Adrenal gland (tissue), 12 donors: Measurements from ENCODE around the gene FOXO1. TPM values are rescaled to one million over a fixed set of nuclear protein-coding genes. Genes with fewer than 3 reads are reported as not detected.

Experiments
- DNase-seq, 7 donors: peaks; one replicate each; pipeline ENCODE4 v3.0.0-alpha.2; 2019 to 2020
- H3K27ac ChIP-seq, 5 donors: fragments of 200-600 bp; sonication (generic) in 4 of 5; 1 replicate in 3 of 5; 2 replicates in 2 of 5; pipeline versions ENCODE4 v1.5.1 to v1.8.0; 2016 to 2020; ENCODE audit warnings: mild to moderate bottlenecking in 1 of 5
- H3K27me3 ChIP-seq: fragments of 200-600 bp; 2 replicates; pipeline ENCODE4 v1.8.0; 2021
- H3K36me3 ChIP-seq, 2 donors: fragments of 200-600 bp; replicated peaks in 1 of 2; 1 replicate in 1 of 2; 2 replicates in 1 of 2; pipeline versions ENCODE4 v1.5.1 to v1.8.0; 2018 to 2022
- H3K4me1 ChIP-seq, 2 donors: fragments of 200-600 bp; replicated peaks in 1 of 2; 1 replicate in 1 of 2; 2 replicates in 1 of 2; pipeline versions ENCODE4 v1.5.1 to v1.8.0; 2018 to 2021
- H3K4me3 ChIP-seq, 4 donors: fragments of 200-600 bp; sonication (generic) in 3 of 4; one replicate each; pipeline ENCODE4 v1.5.1; 2016 to 2018
- H3K9me3 ChIP-seq, 3 donors: fragments of 200-600 bp; sonication (generic) in 1 of 3; replicated peaks in 1 of 3; 1 replicate in 2 of 3; 2 replicates in 1 of 3; pipeline versions ENCODE4 v1.5.1 to v1.8.0; 2016 to 2021
- POLR2A ChIP-seq, 2 donors: fragments of 450-650 bp; IDR thresholded peaks; one replicate each; pipeline ENCODE4 v1.6.1; 2017; ENCODE audit warnings: antibody characterized with exemption in 2 of 2, mild to moderate bottlenecking in 2 of 2, moderate library complexity in 1 of 2
- WGBS, 4 donors: extraction: QIAGEN DNeasy Blood & Tissue Kit in 2 of 4; methylation state at CpG; one replicate each; pipeline versions ENCODE4 v1.1.5 to v1.1.7; 2013 to 2017; 5-methylcytosine and 5-hydroxymethylcytosine counted together
- intact Hi-C, 2 donors: fragments of 100-400 bp; cut with DNase I; formaldehyde crosslinking; loops; one replicate each; pipeline versions ENCODE4 v1.14.1 to v1.15.0; 2022 to 2023
- polyA plus RNA-seq, 3 donors: library from polyadenylated mRNA; stranded (reverse); fragments of 200-250 nt in 2 of 3; fragments of 350-450 nt in 1 of 3; fragmentation: Illumina TruSeq in 1 of 3; extraction: RNeasy Lipid Tissue Mini Kit (QIAGEN cat#74804) in 1 of 3; gene quantifications; one replicate each; pipeline ENCODE4 v1.2.3, GENCODE V29; 2013 to 2014
- total RNA-seq, 9 donors: library from RNA; depleted of rRNA in 4 of 9; stranded (reverse); fragments of >200 nt in 4 of 9; fragments of 120-200 nt in 1 of 9; fragmentation: NEBNext Ultra II Directional in 1 of 9; extraction: Animal tissue kit (Norgen Biotek cat#: 25700) in 1 of 9; gene quantifications; one replicate each; pipeline versions ENCODE4 v1.1.0 to v1.2.4, GENCODE V29; 2013 to 2023
- TF ChIP-seq, protein P1 (sequence below), 6 experiments: fragments of 450-650 bp in 4 of 6; fragments of 200-600 bp in 2 of 6; sonication (generic) in 1 of 6; IDR thresholded peaks; 1 replicate in 5 of 6; 2 replicates in 1 of 6; pipeline versions ENCODE4 v1.5.1 to v1.8.0; 2016 to 2021; ENCODE audit warnings: antibody characterized with exemption in 6 of 6, mild to moderate bottlenecking in 2 of 6, moderate library complexity in 1 of 6
- donor health status: healthy with polysubstance abuse.
- donor health status: Bipolar disorder and iron deficiency.
- donor health status: DM: yes; HTN: yes; CAD: no.
- donor health status: DM: no; HTN: no; CAD: no.
- donor health status: DM: no; HTN: no; CAD: no.
- donor health status: DM: yes; HTN: yes; CAD: no.

FOXO1 gene
- total and polyA plus RNA-seq, 12 donors = 4.3 to 35.4 (median 21.5) TPM

DNA sequence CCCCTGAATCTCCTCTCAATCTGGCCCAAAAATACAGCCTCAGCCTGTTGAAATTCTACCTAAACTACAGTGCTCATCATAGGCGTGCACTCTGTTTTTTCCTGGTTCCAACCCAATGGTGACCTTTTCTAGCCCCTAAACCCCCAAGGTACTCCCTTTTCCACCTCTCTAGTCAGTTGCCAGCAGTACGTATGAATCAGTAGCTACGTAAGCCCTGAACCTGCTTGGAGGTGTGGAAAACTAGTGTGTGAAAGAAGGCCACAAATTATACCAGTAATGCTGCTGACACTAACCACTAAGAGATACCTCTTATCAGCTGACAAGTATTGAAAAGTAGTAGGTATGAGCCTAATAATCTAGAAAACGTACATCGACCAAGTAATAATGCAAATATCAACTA is 60.9 kb downstream of the FOXO1 start:
- H3K27ac ChIP-seq = no peak overlapping the region
- no peak overlapping the region for H3K4me3 ChIP-seq
- H3K4me1 ChIP-seq = peaks cover 7 to 25% of the 10 kb centered on the region in 2 donors
- TF ChIP-seq POLR2A (IDR thresholded peaks at IDR 0.05) = no peak
- TF ChIP-seq, protein P1, sequence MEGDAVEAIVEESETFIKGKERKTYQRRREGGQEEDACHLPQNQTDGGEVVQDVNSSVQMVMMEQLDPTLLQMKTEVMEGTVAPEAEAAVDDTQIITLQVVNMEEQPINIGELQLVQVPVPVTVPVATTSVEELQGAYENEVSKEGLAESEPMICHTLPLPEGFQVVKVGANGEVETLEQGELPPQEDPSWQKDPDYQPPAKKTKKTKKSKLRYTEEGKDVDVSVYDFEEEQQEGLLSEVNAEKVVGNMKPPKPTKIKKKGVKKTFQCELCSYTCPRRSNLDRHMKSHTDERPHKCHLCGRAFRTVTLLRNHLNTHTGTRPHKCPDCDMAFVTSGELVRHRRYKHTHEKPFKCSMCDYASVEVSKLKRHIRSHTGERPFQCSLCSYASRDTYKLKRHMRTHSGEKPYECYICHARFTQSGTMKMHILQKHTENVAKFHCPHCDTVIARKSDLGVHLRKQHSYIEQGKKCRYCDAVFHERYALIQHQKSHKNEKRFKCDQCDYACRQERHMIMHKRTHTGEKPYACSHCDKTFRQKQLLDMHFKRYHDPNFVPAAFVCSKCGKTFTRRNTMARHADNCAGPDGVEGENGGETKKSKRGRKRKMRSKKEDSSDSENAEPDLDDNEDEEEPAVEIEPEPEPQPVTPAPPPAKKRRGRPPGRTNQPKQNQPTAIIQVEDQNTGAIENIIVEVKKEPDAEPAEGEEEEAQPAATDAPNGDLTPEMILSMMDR (IDR thresholded peaks at IDR 0.05) = no peak
- no peak for DNase-seq
- intact Hi-C loops = no loop called here
- H3K27me3 ChIP-seq = no peaks in the 10 kb centered on the region
- no peaks in the 10 kb centered on the region for H3K36me3 ChIP-seq
- H3K9me3 ChIP-seq = no peaks in the 10 kb centered on the region
- WGBS, 4 donors = 87 to 91% (median 88%) methylated on average over 5 of the region's 5 CpGs

DNA sequence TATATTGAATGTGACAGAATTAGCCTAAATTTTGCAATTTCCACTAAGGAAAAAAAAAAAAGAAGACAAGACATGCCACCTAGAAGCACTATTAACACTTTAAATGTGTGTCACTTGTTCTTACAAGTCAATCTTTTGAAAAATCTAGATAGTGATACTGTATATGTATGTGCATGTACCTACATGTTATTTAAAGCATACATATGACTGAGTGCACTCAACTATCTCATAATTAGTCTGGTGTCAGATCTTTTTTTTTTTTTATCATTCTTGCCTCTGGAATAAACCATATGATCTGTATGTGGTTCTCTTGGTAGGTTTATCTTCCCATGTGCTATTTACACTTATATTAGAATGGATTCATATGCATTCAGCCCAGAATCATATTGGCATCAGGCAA is 62.3 kb downstream of the FOXO1 start:
- Histone ChIP-seq H3K4me1 (peaks cover 0 to 19% of the 10 kb centered on the region in 2 donors), H3K27me3 (no peaks in the 10 kb centered on the region), H3K27ac (no peak overlapping the region), H3K4me3 (no peak overlapping the region), H3K36me3 (no peaks in the 10 kb centered on the region), H3K9me3 (no peaks in the 10 kb centered on the region)
- intact Hi-C loops = no loop called here
- no peak for DNase-seq
- TF ChIP-seq POLR2A (IDR thresholded peaks at IDR 0.05) = no peak
- TF ChIP-seq, protein P1 (IDR thresholded peaks at IDR 0.05) = no peak

DNA sequence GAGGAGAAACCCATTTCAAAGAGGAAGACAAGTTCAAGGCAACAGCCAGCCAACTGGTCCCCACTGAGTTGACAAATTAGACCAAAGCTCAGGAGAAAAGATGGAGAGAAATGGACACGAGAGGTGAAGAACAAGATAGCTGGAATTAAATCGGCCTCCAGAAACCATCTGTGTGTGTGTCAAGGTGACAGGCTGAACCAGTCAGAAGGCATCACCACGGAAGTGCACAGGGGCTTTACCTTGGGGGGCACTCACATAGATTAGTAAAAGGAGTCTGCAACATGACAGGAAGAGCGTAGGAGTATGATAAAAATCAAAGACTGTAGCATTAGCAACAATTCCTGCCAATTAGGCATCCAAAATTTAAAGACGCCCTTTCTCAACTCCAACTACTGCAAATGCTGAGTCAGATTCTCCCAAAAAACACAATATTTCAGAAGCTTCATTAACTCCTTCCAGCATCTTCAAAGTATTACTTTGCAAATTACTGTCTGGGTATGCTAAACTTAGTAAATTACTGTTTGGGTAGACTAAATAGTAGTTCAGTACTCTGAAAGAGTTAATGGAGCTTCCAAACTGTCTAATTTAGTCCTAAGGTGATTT is 66.2 kb downstream of the FOXO1 start:
- peaks cover 10 to 45% of the 10 kb centered on the region in 2 donors for H3K4me1 ChIP-seq
- no peak overlapping the region for H3K27ac ChIP-seq
- H3K9me3 ChIP-seq = no peaks in the 10 kb centered on the region
- H3K4me3 ChIP-seq = no peak overlapping the region
- intact Hi-C loops = no loop called here
- 73 to 85% (median 82%) methylated on average over 5 of the region's 5 CpGs for WGBS, 4 donors
- H3K36me3 ChIP-seq = no peaks in the 10 kb centered on the region
- H3K27me3 ChIP-seq = no peaks in the 10 kb centered on the region
- DNase-seq = no peak
- TF ChIP-seq, protein P1 (IDR thresholded peaks at IDR 0.05) = no peak
- TF ChIP-seq POLR2A (IDR thresholded peaks at IDR 0.05) = no peak

DNA sequence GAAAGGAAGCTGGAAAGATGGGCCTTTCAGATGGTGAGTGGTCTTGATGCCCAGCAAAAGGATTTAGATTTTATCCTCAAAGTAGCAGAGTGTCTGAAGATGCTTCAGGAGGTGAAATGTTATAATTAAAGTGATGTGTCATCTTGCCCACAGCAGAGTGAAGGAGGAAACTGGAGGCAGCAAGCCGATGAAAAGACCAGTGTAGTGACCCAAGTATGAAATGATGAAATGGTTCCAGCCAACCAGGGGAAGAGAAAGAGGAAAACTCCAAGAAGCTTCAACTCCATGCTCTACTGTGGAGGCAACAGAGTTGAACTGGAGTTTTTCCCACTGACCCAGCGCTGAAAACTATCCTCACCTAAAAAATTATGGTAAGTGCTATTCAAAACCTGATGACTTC is 66.7 kb downstream of the FOXO1 start:
- Histone ChIP-seq H3K36me3 (no peaks in the 10 kb centered on the region), H3K4me1 (peaks cover 10 to 45% of the 10 kb centered on the region in 2 donors), H3K4me3 (no peak overlapping the region), H3K27me3 (no peaks in the 10 kb centered on the region), H3K9me3 (no peaks in the 10 kb centered on the region), H3K27ac (no peak overlapping the region)
- WGBS, 4 donors = 70 to 88% (median 80%) methylated on average over 2 of the region's 2 CpGs
- DNase-seq = no peak
- TF ChIP-seq POLR2A (IDR thresholded peaks at IDR 0.05) = no peak
- TF ChIP-seq, protein P1 (IDR thresholded peaks at IDR 0.05) = no peak
- intact Hi-C loops = no loop called here
